Astrocyte (in vitro differentiated cells and primary cell): ENCODE measurements around the gene RNGTT. TPM values are rescaled to one million over a fixed set of nuclear protein-coding genes. Genes with fewer than 3 reads are reported as not detected.

ENCODE experiments used
- DNase-seq: peaks from one replicate; pipeline ENCODE4 v3.0.0-alpha.2; 2010; ENCODE audit warnings: low read depth
- FAIRE-seq: peaks from 2 replicates; lab custom pipeline; 2011; peaks lifted over from hg19 to GRCh38; lab: Jason Lieb, UNC
- H2AFZ ChIP-seq: 2 replicates; pipeline ENCODE4 v1.6.0; 2012; ENCODE audit warnings: low read depth, low read length, inconsistent platforms
- H3K27ac ChIP-seq: 2 replicates; pipeline ENCODE4 v1.5.1; 2011; ENCODE audit warnings: low read depth, low read length, inconsistent platforms
- H3K27me3 ChIP-seq: 2 replicates; pipeline ENCODE4 v1.6.0; 2011; ENCODE audit warnings: low read length, inconsistent platforms; ENCODE audit not compliant: insufficient read depth
- H3K36me3 ChIP-seq: 2 replicates; pipeline ENCODE4 v1.5.1; 2011; ENCODE audit warnings: low read length, inconsistent platforms; ENCODE audit not compliant: insufficient read depth
- H3K4me1 ChIP-seq: 2 replicates; pipeline ENCODE4 v1.5.1; 2011; ENCODE audit warnings: low read length, inconsistent platforms; ENCODE audit not compliant: insufficient read depth
- H3K4me2 ChIP-seq: 2 replicates; pipeline ENCODE4 v1.6.0; 2012; ENCODE audit warnings: low read length, inconsistent platforms
- H3K4me3 ChIP-seq: 2 replicates; pipeline ENCODE4 v1.5.1; 2011; ENCODE audit warnings: low read depth, mild to moderate bottlenecking, low read length, inconsistent platforms; ENCODE audit not compliant: insufficient read depth
- H3K79me2 ChIP-seq: 2 replicates; pipeline ENCODE4 v1.6.0; 2012; ENCODE audit warnings: mild to moderate bottlenecking, low read length, inconsistent platforms; ENCODE audit not compliant: insufficient read depth
- H3K9ac ChIP-seq: 2 replicates; pipeline ENCODE4 v1.6.0; 2012; ENCODE audit warnings: mild to moderate bottlenecking, low read length, inconsistent platforms
- H3K9me3 ChIP-seq: 2 replicates; pipeline ENCODE4 v1.5.1; 2012; ENCODE audit warnings: low read depth, mild to moderate bottlenecking, low read length, inconsistent platforms; ENCODE audit not compliant: insufficient read depth
- H4K20me1 ChIP-seq: 2 replicates; pipeline ENCODE4 v1.6.0; 2012; ENCODE audit warnings: low read length, inconsistent platforms; ENCODE audit not compliant: insufficient read depth
- H3K27ac Mint-ChIP-seq: one replicate; pipeline ENCODE4 v1.8.0; 2021; ENCODE audit warnings: mild to moderate bottlenecking, mixed read lengths; ENCODE audit not compliant: unreplicated experiment
- H3K27me3 Mint-ChIP-seq: one replicate; pipeline ENCODE4 v1.8.0; 2021; ENCODE audit warnings: low read depth, mixed read lengths; ENCODE audit not compliant: unreplicated experiment
- H3K36me3 Mint-ChIP-seq: one replicate; pipeline ENCODE4 v1.8.0; 2021; ENCODE audit warnings: low read depth, mixed read lengths; ENCODE audit not compliant: unreplicated experiment
- H3K4me1 Mint-ChIP-seq: one replicate; pipeline ENCODE4 v1.8.0; 2021; ENCODE audit warnings: low read depth, mixed read lengths; ENCODE audit not compliant: unreplicated experiment
- H3K4me3 Mint-ChIP-seq: one replicate; pipeline ENCODE4 v1.8.0; 2021; ENCODE audit warnings: mild to moderate bottlenecking, moderate library complexity, mixed read lengths; ENCODE audit not compliant: unreplicated experiment
- H3K9me3 Mint-ChIP-seq: one replicate; pipeline ENCODE4 v1.8.0; 2021; ENCODE audit warnings: mild to moderate bottlenecking, mixed read lengths; ENCODE audit not compliant: unreplicated experiment
- CTCF ChIP-seq: IDR thresholded peaks from 2 replicates; pipeline ENCODE4 v1.5.1; 2011; ENCODE audit warnings: low read depth, mild to moderate bottlenecking, inconsistent platforms, low read length, moderate library complexity; ENCODE audit not compliant: insufficient read depth
- EZH2 ChIP-seq: IDR thresholded peaks from 2 replicates; pipeline ENCODE4 v1.6.1; 2012; ENCODE audit warnings: mild to moderate bottlenecking, low read length, inconsistent platforms; ENCODE audit not compliant: insufficient read depth
- total RNA-seq: library from RNA; stranded (reverse); gene quantifications from 2 replicates; pipeline ENCODE4 v1.2.1, GENCODE V29; 2021

Gene RNGTT
- total RNA-seq, 1 donor from 2014 or later = 16.0 TPM

GRCh38 chr6:88574651-88575050 lies 388.8 kb downstream of the RNGTT start:
- Histone ChIP-seq H3K4me1 (no peaks in the 10 kb centered on the region), H3K9me3 (peaks cover 2% of the 10 kb centered on the region), H3K36me3 (no peaks in the 10 kb centered on the region), H3K4me3 (no peak overlapping the region), H3K27ac (no peak overlapping the region), H3K9ac (no peak overlapping the region), H3K27me3 (no peaks in the 10 kb centered on the region), H3K79me2 (no peaks in the 10 kb centered on the region), H2AFZ (no peak overlapping the region), H4K20me1 (no peaks in the 10 kb centered on the region), H3K4me2 (no peak overlapping the region)
- Mint-ChIP-seq H3K9me3 (peaks cover 2% of the 10 kb centered on the region), H3K27ac (no peak overlapping the region), H3K4me1 (no peaks in the 10 kb centered on the region), H3K36me3 (peaks cover 2% of the 10 kb centered on the region), H3K4me3 (no peak overlapping the region), H3K27me3 (peaks cover 5% of the 10 kb centered on the region)
- DNase-seq (no peak), FAIRE-seq (no peak)
- TF ChIP-seq CTCF (no peak), EZH2 (no peak)

- DNase-seq (no peak), FAIRE-seq (no peak)
- peaks cover 6% of the 10 kb centered on the region for H3K9me3 Mint-ChIP-seq
- H3K27ac Mint-ChIP-seq = no peak overlapping the region
- H3K36me3 Mint-ChIP-seq = peaks cover 2% of the 10 kb centered on the region
- H3K27me3 Mint-ChIP-seq = peaks cover 5% of the 10 kb centered on the region
- H3K4me2 ChIP-seq = no peak overlapping the region
- H3K4me1 Mint-ChIP-seq = no peaks in the 10 kb centered on the region
- H3K79me2 ChIP-seq = no peaks in the 10 kb centered on the region
- H3K4me3 Mint-ChIP-seq = no peak overlapping the region
- peaks cover 3% of the 10 kb centered on the region for H3K9me3 ChIP-seq
- no peaks in the 10 kb centered on the region for H3K4me1 ChIP-seq
- H3K4me3 ChIP-seq = no peak overlapping the region
- no peak overlapping the region for H3K27ac ChIP-seq
- H4K20me1 ChIP-seq = no peaks in the 10 kb centered on the region
- no peak overlapping the region for H3K9ac ChIP-seq
- TF ChIP-seq EZH2 = no peak
- no peak for TF ChIP-seq CTCF
- no peaks in the 10 kb centered on the region for H3K27me3 ChIP-seq
- H2AFZ ChIP-seq = no peak overlapping the region
- H3K36me3 ChIP-seq = no peaks in the 10 kb centered on the region
Observed at GRCh38 chr6:88574031-88574430, 389.4 kb downstream of the RNGTT start.

GRCh38 chr6:88573561-88573960 lies 389.9 kb downstream of the RNGTT start:
- no peak overlapping the region for H3K9ac ChIP-seq
- H3K27ac ChIP-seq = no peak overlapping the region
- no peak for TF ChIP-seq EZH2
- DNase-seq (no peak), FAIRE-seq (no peak)
- H2AFZ ChIP-seq = no peak overlapping the region
- no peak overlapping the region for H3K4me3 ChIP-seq
- no peaks in the 10 kb centered on the region for H3K27me3 ChIP-seq
- no peaks in the 10 kb centered on the region for H3K4me1 Mint-ChIP-seq
- H3K36me3 Mint-ChIP-seq = peaks cover 2% of the 10 kb centered on the region
- H3K4me1 ChIP-seq = no peaks in the 10 kb centered on the region
- peaks cover 3% of the 10 kb centered on the region for H3K9me3 ChIP-seq
- no peaks in the 10 kb centered on the region for H3K79me2 ChIP-seq
- no peaks in the 10 kb centered on the region for H4K20me1 ChIP-seq
- no peak overlapping the region for H3K4me2 ChIP-seq
- no peak overlapping the region for H3K27ac Mint-ChIP-seq
- H3K4me3 Mint-ChIP-seq = no peak overlapping the region
- no peaks in the 10 kb centered on the region for H3K36me3 ChIP-seq
- H3K9me3 Mint-ChIP-seq = peaks cover 6% of the 10 kb centered on the region
- peaks cover 5% of the 10 kb centered on the region for H3K27me3 Mint-ChIP-seq
